ENCODE measurements around the gene TMEM40. TPM values are rescaled to one million over a fixed set of nuclear protein-coding genes. Genes with fewer than 3 reads are reported as not detected.

The TMEM40 gene
- polyA plus RNA-seq, 1 of the 3 experiments (the other 2 are of a cell fraction): 0.05 TPM

DNA sequence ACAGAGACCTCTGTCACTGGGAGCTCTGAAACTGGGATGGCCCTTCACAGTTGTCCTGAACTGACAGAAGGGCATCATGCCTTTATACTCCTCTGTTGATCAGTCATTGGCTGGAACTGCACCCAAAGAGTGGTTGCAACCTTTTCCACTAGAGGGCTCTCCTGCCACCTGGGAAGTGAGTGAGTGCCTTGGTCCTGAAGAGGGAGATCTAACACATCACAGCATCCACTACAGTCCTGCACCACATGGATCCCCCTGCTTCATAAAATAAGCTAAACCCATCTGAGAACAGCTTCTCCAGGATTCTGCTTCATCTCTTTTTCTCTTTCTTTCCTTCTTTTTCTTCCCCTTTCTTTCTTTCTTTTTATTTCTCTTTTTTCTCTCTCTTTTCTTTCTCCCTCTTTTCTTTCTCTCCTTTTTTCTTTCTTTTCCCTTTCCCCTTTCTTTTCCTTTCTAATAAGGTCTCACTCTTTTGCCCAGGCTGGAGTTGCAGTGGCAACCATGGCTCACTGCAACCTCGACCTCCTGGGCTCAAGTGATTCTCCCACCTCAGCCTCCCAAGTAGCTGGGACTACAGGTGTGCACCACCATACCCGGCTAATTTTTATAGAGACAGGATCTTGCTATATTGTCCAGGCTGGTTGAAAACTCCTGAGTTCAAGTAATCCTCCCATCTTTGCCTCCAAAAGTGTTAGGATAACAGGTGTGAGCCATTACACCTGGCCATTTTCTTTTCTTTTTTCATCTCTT is 52.4 kb downstream of the TMEM40 start:
- H3K27ac ChIP-seq (ENCODE audit: low read depth in 2 of 2, low read length in 1 of 2): no peak overlapping the region
- 52% methylated on average over 2 of the region's 2 CpGs for WGBS (ENCODE audit: low lambda C conversion rate)
- CTCF ChIA-PET: interaction anchor here (0.5 to 7.9 kb wide), 27 partner anchors 8 to 528 kb away, joined by 3 to 70 read pairs (median 3); partner anchors contain the start of genes RPL32, TMEM40 and TSEN2

More for the DNA sequence above, 52.4 kb downstream of the TMEM40 start:
- no peak overlapping the region for H2AFZ ChIP-seq (ENCODE audit: low read depth)
- DNase-seq: peak; percentile 73
- POLR2A ChIA-PET: no interaction called here
- H3K36me3 ChIP-seq (replicated peaks in 1 of 2; ENCODE audit: control insufficient read depth in 1 of 2, insufficient read depth in 2 of 2, low read length in 1 of 2): no peaks in the 10 kb centered on the region
- H3K79me2 ChIP-seq (ENCODE audit: insufficient read depth): no peaks in the 10 kb centered on the region
- H3K9me3 ChIP-seq: no peaks in the 10 kb centered on the region
- H3K9me2 ChIP-seq: no peaks in the 10 kb centered on the region
- peaks cover 0 to 5% of the 10 kb centered on the region in 2 experiments; a peak in 1 of 4 replicates for H3K4me1 ChIP-seq (ENCODE audit: control insufficient read depth in 1 of 2, insufficient read depth in 2 of 2, low read depth in 1 of 2, low read length in 1 of 2)
- no peaks in the 10 kb centered on the region for H3K27me3 ChIP-seq (ENCODE audit: insufficient read depth)
- H4K20me1 ChIP-seq (ENCODE audit: insufficient read depth): no peaks in the 10 kb centered on the region
- H3K4me2 ChIP-seq: no peak overlapping the region
- TF ChIP-seq SIN3A (IDR thresholded peaks at IDR 0.05; ENCODE audit: borderline replicate concordance, low read depth, low read length): no peak
- TF ChIP-seq RCOR1 (IDR thresholded peaks at IDR 0.05; ENCODE audit: low read length): no peak
- TF ChIP-seq EP300 (IDR thresholded peaks at IDR 0.05; ENCODE audit: borderline replicate concordance in 1 of 2, low read depth in 1 of 2, low read length in 1 of 2): no peak
- no peak for TF ChIP-seq FOSL2 (IDR thresholded peaks at IDR 0.05; ENCODE audit: borderline replicate concordance, low read depth)
- no peak for TF ChIP-seq USF2 (IDR thresholded peaks at IDR 0.05; ENCODE audit: borderline replicate concordance, low read depth, low read length)
- no peak for TF ChIP-seq CHD2 (IDR thresholded peaks at IDR 0.05; ENCODE audit: low read length, partially characterized antibody)
- peak; percentile 76 for TF ChIP-seq CTCF (IDR thresholded peaks at IDR 0.05)
- peak; percentile 83 for TF ChIP-seq RAD21 (IDR thresholded peaks at IDR 0.05; ENCODE audit: low read length)
- TF ChIP-seq, protein P1, sequence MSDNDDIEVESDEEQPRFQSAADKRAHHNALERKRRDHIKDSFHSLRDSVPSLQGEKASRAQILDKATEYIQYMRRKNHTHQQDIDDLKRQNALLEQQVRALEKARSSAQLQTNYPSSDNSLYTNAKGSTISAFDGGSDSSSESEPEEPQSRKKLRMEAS (IDR thresholded peaks at IDR 0.05; ENCODE audit: low read depth): no peak
- TF ChIP-seq SMC3 (IDR thresholded peaks at IDR 0.05; ENCODE audit: low read depth, low read length): peak; percentile 66
- no peak for TF ChIP-seq MXI1 (IDR thresholded peaks at IDR 0.05; ENCODE audit: low read depth, low read length)
- TF ChIP-seq NRF1 (IDR thresholded peaks at IDR 0.05; ENCODE audit: low read depth, low read length): no peak
- TF ChIP-seq PBX3 (IDR thresholded peaks at IDR 0.05): no peak
- no peak for TF ChIP-seq TAF1 (IDR thresholded peaks at IDR 0.05; ENCODE audit: borderline replicate concordance, low read depth, low read length)
- no peak overlapping the region for H3K9ac ChIP-seq
- no peaks in the 10 kb centered on the region for H3F3A ChIP-seq (replicated peaks; ENCODE audit: insufficient read depth)
- no peak overlapping the region for H3K4me3 ChIP-seq (ENCODE audit: low read depth in 2 of 2, low read length in 1 of 2)

Measured in SK-N-SH (cell line).